ENCODE results near the gene ZFHX3. TPM values are rescaled to one million over a fixed set of nuclear protein-coding genes. Genes with fewer than 3 reads are reported as not detected.

The ZFHX3 gene
- total and polyA plus RNA-seq, 4 donors: 1.5 to 5.9 (median 3.0) TPM

DNA sequence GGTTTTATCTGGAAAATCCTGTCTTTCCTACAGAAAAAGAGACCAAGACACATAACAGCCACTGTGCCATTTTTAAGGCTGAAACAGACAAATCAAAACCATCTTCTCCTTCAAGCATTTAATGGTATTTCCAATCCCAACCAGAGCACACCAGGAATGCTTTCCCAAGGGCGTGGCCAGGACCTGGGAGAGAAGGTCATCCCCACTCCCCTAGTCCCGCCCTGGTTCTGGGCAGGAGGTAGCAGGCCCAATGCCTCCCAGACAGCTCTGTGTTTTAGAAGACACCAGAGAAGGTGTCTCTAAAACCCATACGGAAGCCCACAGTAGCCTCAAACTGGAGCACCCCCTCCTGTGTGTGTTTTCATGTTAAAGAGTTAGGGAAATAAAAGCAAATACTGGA, 214.4 kb downstream of the ZFHX3 start:
- peaks cover 4 to 18% (median 9%) of the 10 kb centered on the region in 4 donors for H3K4me1 ChIP-seq (ENCODE audit: control insufficient read depth in 4 of 4, insufficient read depth in 4 of 4, low read length in 3 of 4)
- no peaks in the 10 kb centered on the region for H3K9me3 ChIP-seq (ENCODE audit: control insufficient read depth in 4 of 4, low read length in 3 of 4)
- WGBS: 97% methylated on average over 3 of the region's 3 CpGs
- H3K9ac ChIP-seq (ENCODE audit: low read depth in 1 of 2, low read length in 2 of 2): no peak overlapping the region
- TF ChIP-seq EGR1 (IDR thresholded peaks at IDR 0.05; ENCODE audit: low read depth in 2 of 2) (no peak), JUND (IDR thresholded peaks at IDR 0.05) (no peak)
- no peak overlapping the region for H3K4me3 ChIP-seq (ENCODE audit: low read depth in 1 of 3, low read length in 3 of 3)
- H3K27ac ChIP-seq (ENCODE audit: low read depth in 1 of 2, low read length in 2 of 2): no peak overlapping the region
- no peaks in the 10 kb centered on the region for H3K36me3 ChIP-seq (ENCODE audit: control insufficient read depth in 4 of 4, insufficient read depth in 3 of 4, low read depth in 1 of 4, low read length in 3 of 4)
- DNase-seq (ENCODE audit: low spot score): no peak
- no peaks in the 10 kb centered on the region for H3K27me3 ChIP-seq (ENCODE audit: control insufficient read depth in 4 of 4, insufficient read depth in 4 of 4, low read length in 3 of 4)

DNA sequence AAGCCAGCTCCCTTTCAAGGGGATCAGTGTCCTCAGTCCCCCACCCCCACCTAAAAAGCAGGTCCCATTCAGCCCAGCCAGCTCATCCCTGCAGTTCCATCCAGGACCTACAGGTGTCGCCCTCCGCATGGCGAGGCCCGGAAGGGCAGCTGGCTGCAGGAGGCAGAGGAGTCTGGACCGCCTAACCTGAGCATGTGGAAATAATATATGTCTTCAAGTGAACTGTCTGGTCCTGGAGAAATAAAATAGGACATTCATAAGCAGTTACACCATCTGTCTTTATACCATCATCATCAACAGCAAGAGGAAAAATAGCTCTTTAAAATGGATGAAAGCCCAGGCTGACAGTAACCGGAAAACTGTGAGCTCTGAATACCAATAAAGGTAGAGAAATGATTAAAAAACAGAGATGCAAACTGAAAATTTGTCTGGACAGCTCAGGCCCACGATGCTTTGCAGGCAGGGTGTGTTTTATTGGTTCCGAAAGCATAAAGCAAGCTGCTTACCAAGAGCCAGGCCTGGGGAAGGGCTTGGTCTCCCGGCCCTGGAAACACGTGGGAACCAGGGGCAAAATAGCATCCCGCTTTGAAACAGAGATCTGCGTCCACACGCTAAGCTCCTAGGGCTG, 215.2 kb downstream of the ZFHX3 start:
- peak; percentile 89 for DNase-seq (ENCODE audit: low spot score)
- Histone ChIP-seq H3K9ac (ENCODE audit: low read depth in 1 of 2, low read length in 2 of 2) (no peak overlapping the region), H3K36me3 (ENCODE audit: control insufficient read depth in 4 of 4, insufficient read depth in 3 of 4, low read depth in 1 of 4, low read length in 3 of 4) (no peaks in the 10 kb centered on the region), H3K4me3 (ENCODE audit: low read depth in 1 of 3, low read length in 3 of 3) (no peak overlapping the region), H3K27ac (ENCODE audit: low read depth in 1 of 2, low read length in 2 of 2) (no peak overlapping the region), H3K4me1 (ENCODE audit: control insufficient read depth in 4 of 4, insufficient read depth in 4 of 4, low read length in 3 of 4) (peaks cover 7 to 25% (median 16%) of the 10 kb centered on the region in 4 donors), H3K9me3 (ENCODE audit: control insufficient read depth in 4 of 4, low read length in 3 of 4) (no peaks in the 10 kb centered on the region), H3K27me3 (ENCODE audit: control insufficient read depth in 4 of 4, insufficient read depth in 4 of 4, low read length in 3 of 4) (no peaks in the 10 kb centered on the region)
- TF ChIP-seq MAX (IDR thresholded peaks at IDR 0.05) (no peak), HNF4G (IDR thresholded peaks at IDR 0.05) (no peak), CTCF (IDR thresholded peaks at IDR 0.05; ENCODE audit: low read depth, low read length, missing input control) (peak; percentile 99), HNF4A (conservative IDR thresholded peaks at IDR 0.05) (peak in 1 of 2 donors; percentile 11), RAD21 (IDR thresholded peaks at IDR 0.05) (peak; percentile 98 to 99)
- WGBS: 51% methylated on average over 13 of the region's 13 CpGs

DNA sequence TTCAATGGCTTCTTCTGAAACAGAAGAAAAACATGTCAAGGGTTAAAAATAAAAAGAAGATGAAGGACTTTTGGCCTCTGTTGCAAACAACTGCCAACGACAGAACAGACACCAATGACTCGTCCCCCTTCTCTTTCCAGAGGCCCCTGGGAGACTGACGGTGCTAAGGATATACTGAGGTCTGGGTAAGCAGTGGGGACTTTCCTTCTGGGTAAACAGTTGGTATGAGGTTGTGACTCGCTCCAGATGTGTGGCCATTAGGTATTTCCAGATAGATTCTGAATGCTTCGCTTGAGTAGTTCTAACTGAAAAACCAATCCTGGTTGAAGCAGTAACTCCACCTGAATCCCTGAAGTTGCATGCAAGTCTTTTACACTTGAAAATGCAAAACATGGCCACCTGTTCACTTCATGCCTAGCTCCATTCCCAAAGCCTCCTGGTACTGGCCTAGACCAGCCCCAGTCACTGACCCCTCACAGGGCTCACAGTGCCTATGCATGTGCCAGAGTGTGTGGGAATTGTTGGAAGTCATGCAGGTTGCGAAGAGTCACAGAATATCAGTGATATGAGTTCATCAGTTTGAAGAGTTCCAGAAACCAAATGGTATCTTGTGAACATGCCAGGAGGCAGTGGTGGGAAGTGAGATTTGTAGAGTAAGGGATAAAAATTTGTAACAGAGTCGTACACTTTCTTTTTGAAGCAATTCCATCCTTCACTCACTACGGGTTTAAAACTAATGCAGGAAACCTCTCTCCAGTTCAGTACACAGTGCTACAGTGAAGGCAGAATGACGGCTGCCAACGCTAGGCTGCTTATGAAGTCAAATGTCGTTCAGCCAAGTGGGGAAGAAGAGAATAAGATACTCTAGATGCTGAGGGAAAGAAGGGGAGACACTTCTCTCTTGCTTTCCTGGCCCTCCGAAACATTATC, 217.8 kb downstream of the ZFHX3 start:
- Histone ChIP-seq H3K9me3 (ENCODE audit: control insufficient read depth in 4 of 4, low read length in 3 of 4) (no peaks in the 10 kb centered on the region), H3K27me3 (ENCODE audit: control insufficient read depth in 4 of 4, insufficient read depth in 4 of 4, low read length in 3 of 4) (no peaks in the 10 kb centered on the region)
- WGBS: 82% methylated on average over 12 of the region's 12 CpGs
- TF ChIP-seq ZBTB33 (IDR thresholded peaks at IDR 0.05) (no peak), YY1 (IDR thresholded peaks at IDR 0.05) (no peak), SP1 (IDR thresholded peaks at IDR 0.05) (no peak), NR2F2 (IDR thresholded peaks at IDR 0.05) (no peak), MAX (IDR thresholded peaks at IDR 0.05) (no peak), GABPA (IDR thresholded peaks at IDR 0.05 in 1 of 2, conservative IDR thresholded peaks at IDR 0.05 in 1 of 2) (no peak), CTCF (IDR thresholded peaks at IDR 0.05; ENCODE audit: low read depth, low read length, missing input control) (no peak), RXRA (IDR thresholded peaks at IDR 0.05) (no peak), FOXA2 (IDR thresholded peaks at IDR 0.05) (no peak), JUND (IDR thresholded peaks at IDR 0.05) (no peak)
- TF ChIP-seq, protein P1, sequence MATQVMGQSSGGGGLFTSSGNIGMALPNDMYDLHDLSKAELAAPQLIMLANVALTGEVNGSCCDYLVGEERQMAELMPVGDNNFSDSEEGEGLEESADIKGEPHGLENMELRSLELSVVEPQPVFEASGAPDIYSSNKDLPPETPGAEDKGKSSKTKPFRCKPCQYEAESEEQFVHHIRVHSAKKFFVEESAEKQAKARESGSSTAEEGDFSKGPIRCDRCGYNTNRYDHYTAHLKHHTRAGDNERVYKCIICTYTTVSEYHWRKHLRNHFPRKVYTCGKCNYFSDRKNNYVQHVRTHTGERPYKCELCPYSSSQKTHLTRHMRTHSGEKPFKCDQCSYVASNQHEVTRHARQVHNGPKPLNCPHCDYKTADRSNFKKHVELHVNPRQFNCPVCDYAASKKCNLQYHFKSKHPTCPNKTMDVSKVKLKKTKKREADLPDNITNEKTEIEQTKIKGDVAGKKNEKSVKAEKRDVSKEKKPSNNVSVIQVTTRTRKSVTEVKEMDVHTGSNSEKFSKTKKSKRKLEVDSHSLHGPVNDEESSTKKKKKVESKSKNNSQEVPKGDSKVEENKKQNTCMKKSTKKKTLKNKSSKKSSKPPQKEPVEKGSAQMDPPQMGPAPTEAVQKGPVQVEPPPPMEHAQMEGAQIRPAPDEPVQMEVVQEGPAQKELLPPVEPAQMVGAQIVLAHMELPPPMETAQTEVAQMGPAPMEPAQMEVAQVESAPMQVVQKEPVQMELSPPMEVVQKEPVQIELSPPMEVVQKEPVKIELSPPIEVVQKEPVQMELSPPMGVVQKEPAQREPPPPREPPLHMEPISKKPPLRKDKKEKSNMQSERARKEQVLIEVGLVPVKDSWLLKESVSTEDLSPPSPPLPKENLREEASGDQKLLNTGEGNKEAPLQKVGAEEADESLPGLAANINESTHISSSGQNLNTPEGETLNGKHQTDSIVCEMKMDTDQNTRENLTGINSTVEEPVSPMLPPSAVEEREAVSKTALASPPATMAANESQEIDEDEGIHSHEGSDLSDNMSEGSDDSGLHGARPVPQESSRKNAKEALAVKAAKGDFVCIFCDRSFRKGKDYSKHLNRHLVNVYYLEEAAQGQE (IDR thresholded peaks at IDR 0.05): no peak

More for the DNA sequence above, 217.8 kb downstream of the ZFHX3 start:
- Histone ChIP-seq H3K4me3 (ENCODE audit: low read depth in 1 of 3, low read length in 3 of 3) (no peak overlapping the region), H3K27ac (ENCODE audit: low read depth in 1 of 2, low read length in 2 of 2) (no peak overlapping the region), H3K36me3 (ENCODE audit: control insufficient read depth in 4 of 4, insufficient read depth in 3 of 4, low read depth in 1 of 4, low read length in 3 of 4) (peaks cover 0 to under 1% (median 0%) of the 10 kb centered on the region in 4 donors), H3K4me1 (ENCODE audit: control insufficient read depth in 4 of 4, insufficient read depth in 4 of 4, low read length in 3 of 4) (peaks cover 5 to 33% (median 29%) of the 10 kb centered on the region in 4 donors), H3K9ac (ENCODE audit: low read depth in 1 of 2, low read length in 2 of 2) (no peak overlapping the region)
- DNase-seq (ENCODE audit: low spot score): no peak

All from liver (tissue), 9 donors.